K562 (cell line): ENCODE data around the gene GABRP. TPM values are rescaled to one million over a fixed set of nuclear protein-coding genes. Genes with fewer than 3 reads are reported as not detected.

ENCODE experiments used
- ATAC-seq: fragments of 200-7000 bp; cut with Tn5 transposase; 3 replicates; pipeline ENCODE4 v1.9.1; 2020; ENCODE audit warnings: moderate library complexity
- BruUV-seq: library from RNA; stranded (reverse); fragments of 400-500 nt; replicated peaks from 2 replicates; lab custom pipeline; 2021; lab: Mats Ljungman, UMichigan
- CTCF ChIA-PET: fragments of 300-600 bp; formaldehyde crosslinking; extraction: SDS; loops from one replicate; lab custom pipeline; 2021; ENCODE audit warnings: low intra/inter-chr PET ratio; lab: Yijun Ruan, JAX
- POLR2A ChIA-PET: fragments of 300-600, 350-650 bp; sonication (Branson Sonifier 250); formaldehyde crosslinking; extraction: SDS; loops from one replicate; lab custom pipeline; 2021; ENCODE audit warnings: antibody characterized with exemption, inconsistent platforms; lab: Yijun Ruan, JAX
- DNase-seq, 4 experiments: peaks; one replicate each; pipeline versions ENCODE4 v3.0.0 to v3.0.0-alpha.2; 2011 to 2018; ENCODE audit warnings: low spot score in 3 of 4, mixed read lengths in 3 of 4; ENCODE audit errors: extremely low read depth in 1 of 4
- FAIRE-seq: peaks from 2 replicates; lab custom pipeline; 2011; peaks lifted over from hg19 to GRCh38; lab: Jason Lieb, UNC
- H2AFZ ChIP-seq: 2 replicates; pipeline ENCODE4 v1.6.0; 2011; ENCODE audit warnings: low read depth, low read length, control low read depth, inconsistent platforms
- H3K27ac ChIP-seq: fragments of 200-600 bp; 3 replicates; pipeline ENCODE4 v1.8.0; 2011; ENCODE audit warnings: low read depth, mild to moderate bottlenecking, control low read depth, inconsistent platforms, low read length, moderate library complexity, mixed read lengths; ENCODE audit errors: extremely low read depth
- H3K27me3 ChIP-seq, 2 experiments: fragments of 300-600 bp in 1 of 2; 2 replicates in 1 of 2; 3 replicates in 1 of 2; pipeline versions ENCODE4 v1.6.0 to v1.8.0; 2011; ENCODE audit warnings: inconsistent platforms in 2 of 2, low read length in 2 of 2, mild to moderate bottlenecking in 1 of 2, mixed read lengths in 1 of 2, moderate library complexity in 1 of 2; ENCODE audit not compliant: control insufficient read depth in 2 of 2, insufficient read depth in 2 of 2
- H3K36me3 ChIP-seq: fragments of 300-600 bp; 3 replicates; pipeline ENCODE4 v1.8.0; 2011; ENCODE audit warnings: mild to moderate bottlenecking, low read length, inconsistent platforms; ENCODE audit not compliant: control insufficient read depth, insufficient read depth
- H3K4me1 ChIP-seq, 2 experiments: fragments of 200-600 bp in 1 of 2; replicated peaks in 1 of 2; 2 replicates in 1 of 2; 3 replicates in 1 of 2; pipeline versions ENCODE4 v1.5.1 to v1.8.0; 2011; ENCODE audit warnings: inconsistent platforms in 2 of 2, low read length in 2 of 2, mild to moderate bottlenecking in 1 of 2, mixed read lengths in 1 of 2, moderate library complexity in 1 of 2; ENCODE audit not compliant: control insufficient read depth in 2 of 2, insufficient read depth in 2 of 2
- H3K4me2 ChIP-seq: 2 replicates; pipeline ENCODE4 v1.6.1; 2011; ENCODE audit warnings: low read length, control low read depth, inconsistent platforms, mixed read lengths; ENCODE audit not compliant: insufficient read depth
- H3K4me3 ChIP-seq: fragments of 200-600 bp; sonication (generic), shearing (Covaris generic); 2 replicates; pipeline ENCODE4 v1.5.1; 2016; ENCODE audit warnings: control low read depth, inconsistent platforms
- H3K79me2 ChIP-seq: fragments of 200-600 bp; 3 replicates; pipeline ENCODE4 v1.8.0; 2011; ENCODE audit warnings: low read length, inconsistent platforms; ENCODE audit not compliant: control insufficient read depth, insufficient read depth
- H3K9ac ChIP-seq, 2 experiments: 2 replicates each; pipeline versions ENCODE4 v1.6.0 to v1.6.1; 2011; ENCODE audit warnings: low read depth in 2 of 2, low read length in 2 of 2, control low read depth in 1 of 2, inconsistent platforms in 1 of 2, mild to moderate bottlenecking in 1 of 2, mixed read lengths in 1 of 2; ENCODE audit not compliant: insufficient read depth in 1 of 2
- H3K9me1 ChIP-seq: one replicate; pipeline ENCODE4 v1.6.0; 2011; ENCODE audit warnings: inconsistent platforms, mild to moderate bottlenecking, low read length, moderate library complexity; ENCODE audit not compliant: control insufficient read depth, insufficient read depth
- H3K9me3 ChIP-seq: replicated peaks from 2 replicates; pipeline ENCODE4 v1.5.1; 2011; ENCODE audit warnings: low read depth, low read length, inconsistent platforms; ENCODE audit not compliant: control insufficient read depth, insufficient read depth
- H4K20me1 ChIP-seq: replicated peaks from 2 replicates; pipeline ENCODE4 v1.6.1; 2011; ENCODE audit warnings: low read length, inconsistent platforms, mixed read lengths; ENCODE audit not compliant: control insufficient read depth, insufficient read depth
- E2F5 ChIP-seq: sonication (generic); formaldehyde crosslinking; IDR thresholded peaks from 2 replicates; pipeline ENCODE4 v1.8.0; 2022; ENCODE audit warnings: mild to moderate bottlenecking, missing genetic modification reagents
- EWSR1 ChIP-seq: fragments of 450-650 bp; IDR thresholded peaks from 2 replicates; pipeline ENCODE4 v1.6.1; 2018; ENCODE audit warnings: borderline replicate concordance, mild to moderate bottlenecking, low read depth, moderate library complexity; ENCODE audit not compliant: partially characterized antibody
- FOXP1 ChIP-seq: sonication (generic); formaldehyde crosslinking; IDR thresholded peaks from 2 replicates; pipeline ENCODE4 v1.8.0; 2022; ENCODE audit warnings: mild to moderate bottlenecking, missing genetic modification reagents
- HMGXB4 ChIP-seq: sonication (generic); formaldehyde crosslinking; IDR thresholded peaks from 2 replicates; pipeline ENCODE4 v1.8.1; 2023; ENCODE audit warnings: mild to moderate bottlenecking, missing genetic modification reagents
- JUND ChIP-seq, 2 experiments: IDR thresholded peaks; 2 replicates in 1 of 2; 3 replicates in 1 of 2; pipeline ENCODE4 v1.6.1; 2011; ENCODE audit warnings: borderline replicate concordance in 2 of 2, low read depth in 2 of 2, low read length in 2 of 2, improper control_type of control experiment in 1 of 2, missing biosample characterization in 1 of 2, missing genetic modification characterization in 1 of 2, missing genetic modification reagents in 1 of 2
- SMC3 ChIP-seq: conservative IDR thresholded peaks from 2 replicates; pipeline ENCODE4 v1.6.1; 2011; ENCODE audit warnings: low read depth, low read length, improper control_type of control experiment; ENCODE audit not compliant: insufficient read depth
- SRF ChIP-seq, 2 experiments: fragments of 250-450, 450-650 bp in 1 of 2; sonication (Bioruptor Pico) in 1 of 2; sonication (generic) in 1 of 2; formaldehyde crosslinking; IDR thresholded peaks; 2 replicates each; pipeline versions ENCODE4 v1.5.0 to v1.5.1; 2020 to 2022; ENCODE audit warnings: mild to moderate bottlenecking in 1 of 2, missing genetic modification reagents in 1 of 2
- STAG1 ChIP-seq: sonication (generic); formaldehyde crosslinking; IDR thresholded peaks from 2 replicates; pipeline ENCODE4 v1.5.0; 2020; ENCODE audit warnings: missing genetic modification reagents, borderline replicate concordance
- TAF7 ChIP-seq: fragments of 450-650 bp; IDR thresholded peaks from 2 replicates; pipeline ENCODE4 v1.6.1; 2016; ENCODE audit warnings: missing genetic modification characterization, missing compliant biosample characterization
- YBX1 ChIP-seq: fragments of 450-650 bp; IDR thresholded peaks from 2 replicates; pipeline ENCODE4 v1.7.1; 2016; ENCODE audit warnings: mild to moderate bottlenecking
- ZBTB2 ChIP-seq: fragments of 450-650 bp; IDR thresholded peaks from 2 replicates; pipeline ENCODE4 v1.6.1; 2016; ENCODE audit warnings: antibody characterized with exemption
- ZNF280A ChIP-seq: fragments of 450-650 bp; IDR thresholded peaks from 2 replicates; pipeline ENCODE4 v1.6.1; 2018; ENCODE audit warnings: mild to moderate bottlenecking, low read depth; ENCODE audit not compliant: partially characterized antibody
- ZNF584 ChIP-seq: fragments of 200-800 bp; sonication (Bioruptor generic); IDR thresholded peaks from 2 replicates; pipeline ENCODE4 v1.6.1; 2016; ENCODE audit warnings: low read depth, mild to moderate bottlenecking, missing genetic modification characterization, missing compliant biosample characterization
- ZNF717 ChIP-seq: fragments of 250-450 bp; sonication (Bioruptor Pico); IDR thresholded peaks from 2 replicates; pipeline ENCODE4 v1.5.0; 2021
- WGBS: fragments of 100-300 bp; shearing (Covaris generic); methylation state at CpG from one replicate; pipeline ENCODE4 v1.1.6; 2016; ENCODE audit warnings: low coverage, mixed read lengths; ENCODE audit not compliant: insufficient coverage; ENCODE audit errors: missing lambda C conversion rate; 5-methylcytosine and 5-hydroxymethylcytosine counted together
- in situ Hi-C: fragments of 300-500 bp; cut with MboI; formaldehyde crosslinking; loops from 4 replicates; pipeline ENCODE4 v1.15.0; 2018; ENCODE audit warnings: inconsistent platforms, mixed read lengths
- intact Hi-C: fragments of 100-400 bp; cut with micrococcal nuclease; formaldehyde crosslinking; loops from 2 replicates; pipeline ENCODE4 v1.14.2; 2022
- polyA plus RNA-seq, 8 experiments: library from polyadenylated mRNA; depleted of rRNA in 4 of 8; stranded (reverse) in 5 of 8; unstranded in 3 of 8; fragments of >200 nt; fragmentation: Nextera tagmentation in 2 of 8; fragmentation: Illumina TruSeq in 1 of 8; extraction: Ambion mirVana in 2 of 8; extraction: Trizol in 1 of 8; gene quantifications; 2 replicates each; pipeline versions ENCODE4 v1.2.1 to v1.2.3, GENCODE V29; 2011 to 2014; ENCODE audit warnings: inconsistent platforms in 1 of 8, missing spikeins in 1 of 8
- total RNA-seq, 7 experiments: library from RNA; depleted of rRNA in 6 of 7; stranded (reverse); fragments of >200 nt in 6 of 7; fragmentation: Illumina TruSeq in 2 of 7; extraction: Trizol in 2 of 7; gene quantifications; 2 replicates each; pipeline versions ENCODE4 v1.2.1 to v1.2.3, GENCODE V29; 2011 to 2021; ENCODE audit warnings: low replicate concordance in 1 of 7

Gene GABRP
- total and polyA plus RNA-seq, 9 of the 15 experiments (the other 6 are each of a cell fraction or from before 2014, with no cell fraction given): not detected

GRCh38 chr5:170738840-170739239, 44.7 kb upstream of the GABRP start (continued):
- TF ChIP-seq ZNF280A: no peak

GRCh38 chr5:170739446-170739845, 44.1 kb upstream of the GABRP start:
- in situ Hi-C loops (no loop called here), intact Hi-C loops (no loop called here)
- ATAC-seq: no peak
- DNase-seq: no peak
- no peaks in the 10 kb centered on the region; a peak in 1 of 5 replicates for H3K27me3 ChIP-seq
- H3K4me1 ChIP-seq: peaks cover 0 to 6% of the 10 kb centered on the region in 2 experiments; a peak in 1 of 5 replicates
- H4K20me1 ChIP-seq: no peaks in the 10 kb centered on the region; the same call in 1 of the 2 replicates
- no peak overlapping the region for H2AFZ ChIP-seq
- FAIRE-seq: no peak
- H3K79me2 ChIP-seq: no peaks in the 10 kb centered on the region
- no peak overlapping the region for H3K9ac ChIP-seq
- CTCF ChIA-PET: no interaction called here
- H3K4me3 ChIP-seq: no peak overlapping the region
- no peaks in the 10 kb centered on the region for H3K36me3 ChIP-seq
- no peaks in the 10 kb centered on the region for H3K9me3 ChIP-seq
- H3K9me1 ChIP-seq: no peaks in the 10 kb centered on the region
- H3K27ac ChIP-seq: no peak overlapping the region
- POLR2A ChIA-PET: interaction anchor here (0.7 kb wide), 1 partner anchor 1069 kb away, joined by 3 read pairs; no protein-coding TSS in a partner anchor
- BruUV-seq: no TSS peak
- whole genome bisulfite sequencing: 0% methylated on average over 4 of the region's 4 CpGs
- no peak overlapping the region for H3K4me2 ChIP-seq
- TF ChIP-seq E2F5 (CRISPR knock-in tag) (no peak), HMGXB4 (CRISPR knock-in tag) (no peak), YBX1 (no peak), ZNF584 (no peak), ZNF717 (CRISPR knock-in tag) (no peak), SRF (CRISPR knock-in tag; IDR thresholded peaks at IDR 0.05) (no peak), FOXP1 (no peak), JUND (IDR thresholded peaks at IDR 0.05; ENCODE audit: borderline replicate concordance, low read depth, low read length) (no peak), JUND (tag; IDR thresholded peaks at IDR 0.05; ENCODE audit: borderline replicate concordance, low read depth, low read length) (no peak), TAF7 (tag) (no peak), STAG1 (no peak), SMC3 (no peak), EWSR1 (no peak), ZBTB2 (no peak)
